PC-3 (cell line): ENCODE results near the gene SCARB1.

Source experiments
- CTCF ChIP-seq: fragments of 300-600 bp; sonication (generic); conservative IDR thresholded peaks from 2 replicates; pipeline ENCODE4 v1.5.1; 2017; ENCODE audit warnings: antibody characterized with exemption, low read depth, mild to moderate bottlenecking, low read length
- EZH2 ChIP-seq: fragments of 300-600 bp; sonication (generic); IDR thresholded peaks from one replicate; pipeline ENCODE4 v1.6.1; 2017; ENCODE audit warnings: antibody characterized with exemption, mild to moderate bottlenecking, low read length; ENCODE audit not compliant: unreplicated experiment
- EZH2phosphoT487 ChIP-seq: fragments of 300-600 bp; sonication (generic); IDR thresholded peaks from 2 replicates; pipeline ENCODE4 v1.6.1; 2018; ENCODE audit warnings: mild to moderate bottlenecking, antibody characterized with exemption, low read length, borderline replicate concordance

GRCh38 chr12:124759841-124760503 is 103.7 kb downstream of the SCARB1 start:
- TF ChIP-seq EZH2 = no peak
- TF ChIP-seq CTCF = no peak
- TF ChIP-seq EZH2phosphoT487 = no peak
